ENCODE results near the gene GORASP1. TPM values are rescaled to one million over a fixed set of nuclear protein-coding genes. Genes with fewer than 3 reads are reported as not detected.

The GORASP1 gene
- total and polyA plus RNA-seq, 2 donors (not counting 1 experiment from before 2014, with no cell fraction given), result 32.1 to 37.5 TPM

- Histone ChIP-seq H3K27me3 (ENCODE audit: control insufficient read depth, insufficient read depth, low read length) (no peaks in the 10 kb centered on the region), H3K79me2 (ENCODE audit: control insufficient read depth, insufficient read depth, low read length) (no peaks in the 10 kb centered on the region), H3K27ac (ENCODE audit: insufficient read depth, low read length) (no peak overlapping the region), H3K36me3 (ENCODE audit: control insufficient read depth, insufficient read depth, low read length) (no peaks in the 10 kb centered on the region), H3K9ac (ENCODE audit: insufficient read depth, low read length) (no peak overlapping the region), H3K4me2 (ENCODE audit: extremely low read depth, insufficient read depth, low read length) (no peak overlapping the region), H3K4me1 (ENCODE audit: control insufficient read depth, extremely low read depth, insufficient read depth, low read length) (no peaks in the 10 kb centered on the region), H4K20me1 (ENCODE audit: control insufficient read depth, extremely low read depth, insufficient read depth, low read length) (no peaks in the 10 kb centered on the region), H3K4me3 (replicated peaks in 1 of 4; ENCODE audit: control extremely low read depth in 1 of 4, insufficient read depth in 1 of 4, low read depth in 3 of 4, low read length in 4 of 4) (no peak overlapping the region), H2AFZ (ENCODE audit: low read length) (no peak overlapping the region), H3K9me3 (ENCODE audit: control insufficient read depth, insufficient read depth, low read depth, low read length) (no peaks in the 10 kb centered on the region)
- DNase-seq (ENCODE audit: low read depth in 2 of 2), result peak; percentile 13 to 68
- TF ChIP-seq, protein P1, sequence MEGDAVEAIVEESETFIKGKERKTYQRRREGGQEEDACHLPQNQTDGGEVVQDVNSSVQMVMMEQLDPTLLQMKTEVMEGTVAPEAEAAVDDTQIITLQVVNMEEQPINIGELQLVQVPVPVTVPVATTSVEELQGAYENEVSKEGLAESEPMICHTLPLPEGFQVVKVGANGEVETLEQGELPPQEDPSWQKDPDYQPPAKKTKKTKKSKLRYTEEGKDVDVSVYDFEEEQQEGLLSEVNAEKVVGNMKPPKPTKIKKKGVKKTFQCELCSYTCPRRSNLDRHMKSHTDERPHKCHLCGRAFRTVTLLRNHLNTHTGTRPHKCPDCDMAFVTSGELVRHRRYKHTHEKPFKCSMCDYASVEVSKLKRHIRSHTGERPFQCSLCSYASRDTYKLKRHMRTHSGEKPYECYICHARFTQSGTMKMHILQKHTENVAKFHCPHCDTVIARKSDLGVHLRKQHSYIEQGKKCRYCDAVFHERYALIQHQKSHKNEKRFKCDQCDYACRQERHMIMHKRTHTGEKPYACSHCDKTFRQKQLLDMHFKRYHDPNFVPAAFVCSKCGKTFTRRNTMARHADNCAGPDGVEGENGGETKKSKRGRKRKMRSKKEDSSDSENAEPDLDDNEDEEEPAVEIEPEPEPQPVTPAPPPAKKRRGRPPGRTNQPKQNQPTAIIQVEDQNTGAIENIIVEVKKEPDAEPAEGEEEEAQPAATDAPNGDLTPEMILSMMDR (conservative IDR thresholded peaks at IDR 0.05 in 1 of 2, IDR thresholded peaks at IDR 0.05 in 1 of 2; ENCODE audit: low read depth in 1 of 2, low read length in 2 of 2), result peak; percentile 51 to 55
- TF ChIP-seq EZH2 (IDR thresholded peaks at IDR 0.05; ENCODE audit: low read length, missing control alignments), result no peak
These were observed 42.2 kb downstream of the GORASP1 start for GRCh38 chr3:39065197-39065596.

DNA sequence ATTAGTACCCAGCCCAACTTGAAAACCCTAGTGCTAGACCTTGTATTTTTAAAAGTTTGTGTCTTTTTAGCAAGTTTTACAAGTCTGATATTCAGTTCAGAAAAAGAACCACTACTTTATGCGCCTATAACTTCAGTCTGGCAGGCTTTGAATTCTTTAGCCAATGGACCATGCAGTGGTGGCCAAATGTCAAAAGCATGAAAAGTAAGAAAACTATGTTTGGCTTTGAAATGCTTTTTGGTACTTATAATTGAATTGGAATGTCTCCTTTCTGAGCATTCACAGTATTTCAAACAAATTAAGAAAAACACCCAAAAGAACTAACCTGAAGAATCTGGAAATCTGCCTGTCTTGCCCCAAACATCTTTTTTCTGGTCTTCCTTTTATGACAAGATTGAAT lies 42.8 kb downstream of the GORASP1 start:
- no peak overlapping the region for H3K4me3 ChIP-seq (replicated peaks in 1 of 4; ENCODE audit: control extremely low read depth in 1 of 4, insufficient read depth in 1 of 4, low read depth in 3 of 4, low read length in 4 of 4)
- no peaks in the 10 kb centered on the region for H3K4me1 ChIP-seq (ENCODE audit: control insufficient read depth, extremely low read depth, insufficient read depth, low read length)
- H3K36me3 ChIP-seq (ENCODE audit: control insufficient read depth, insufficient read depth, low read length), result no peaks in the 10 kb centered on the region
- no peaks in the 10 kb centered on the region for H3K79me2 ChIP-seq (ENCODE audit: control insufficient read depth, insufficient read depth, low read length)
- H2AFZ ChIP-seq (ENCODE audit: low read length), result no peak overlapping the region
- no peak overlapping the region for H3K9ac ChIP-seq (ENCODE audit: insufficient read depth, low read length)
- H3K27ac ChIP-seq (ENCODE audit: insufficient read depth, low read length), result no peak overlapping the region
- H3K27me3 ChIP-seq (ENCODE audit: control insufficient read depth, insufficient read depth, low read length), result no peaks in the 10 kb centered on the region
- no peak overlapping the region for H3K4me2 ChIP-seq (ENCODE audit: extremely low read depth, insufficient read depth, low read length)
- peak in 1 of 2 donors; percentile 86 for DNase-seq (ENCODE audit: low read depth in 2 of 2)
- no peaks in the 10 kb centered on the region for H3K9me3 ChIP-seq (ENCODE audit: control insufficient read depth, insufficient read depth, low read depth, low read length)
- H4K20me1 ChIP-seq (ENCODE audit: control insufficient read depth, extremely low read depth, insufficient read depth, low read length), result no peaks in the 10 kb centered on the region
- TF ChIP-seq EZH2 (IDR thresholded peaks at IDR 0.05; ENCODE audit: low read length, missing control alignments), result no peak
- TF ChIP-seq, protein P1 (conservative IDR thresholded peaks at IDR 0.05 in 1 of 2, IDR thresholded peaks at IDR 0.05 in 1 of 2; ENCODE audit: low read depth in 1 of 2, low read length in 2 of 2), result no peak

- no peak for DNase-seq (ENCODE audit: low read depth in 2 of 2)
- no peaks in the 10 kb centered on the region for H3K4me1 ChIP-seq (ENCODE audit: control insufficient read depth, extremely low read depth, insufficient read depth, low read length)
- H3K4me3 ChIP-seq (replicated peaks in 1 of 4; ENCODE audit: control extremely low read depth in 1 of 4, insufficient read depth in 1 of 4, low read depth in 3 of 4, low read length in 4 of 4), result no peak overlapping the region
- no peak overlapping the region for H3K9ac ChIP-seq (ENCODE audit: insufficient read depth, low read length)
- no peaks in the 10 kb centered on the region for H3K36me3 ChIP-seq (ENCODE audit: control insufficient read depth, insufficient read depth, low read length)
- H3K4me2 ChIP-seq (ENCODE audit: extremely low read depth, insufficient read depth, low read length), result no peak overlapping the region
- H4K20me1 ChIP-seq (ENCODE audit: control insufficient read depth, extremely low read depth, insufficient read depth, low read length), result no peaks in the 10 kb centered on the region
- H3K9me3 ChIP-seq (ENCODE audit: control insufficient read depth, insufficient read depth, low read depth, low read length), result no peaks in the 10 kb centered on the region
- H3K79me2 ChIP-seq (ENCODE audit: control insufficient read depth, insufficient read depth, low read length), result peaks cover 2% of the 10 kb centered on the region
- H3K27me3 ChIP-seq (ENCODE audit: control insufficient read depth, insufficient read depth, low read length), result no peaks in the 10 kb centered on the region
- H3K27ac ChIP-seq (ENCODE audit: insufficient read depth, low read length), result no peak overlapping the region
- H2AFZ ChIP-seq (ENCODE audit: low read length), result no peak overlapping the region
- TF ChIP-seq, protein P1 (conservative IDR thresholded peaks at IDR 0.05 in 1 of 2, IDR thresholded peaks at IDR 0.05 in 1 of 2; ENCODE audit: low read depth in 1 of 2, low read length in 2 of 2), result no peak
- TF ChIP-seq EZH2 (IDR thresholded peaks at IDR 0.05; ENCODE audit: low read length, missing control alignments), result no peak
These were observed 44.3 kb downstream of the GORASP1 start for GRCh38 chr3:39063143-39063542.

Data from fibroblast of lung (primary cell).